Activated CD4-positive, alpha-beta T cell treated with anti-CD3 and anti-CD28 coated beads, Interleukin-2, amount 50 U/mL, for 24 hours (primary cell): ENCODE results near the gene HYCC2.
"Not testable (repeated sequence)": the region's sequence is repeated elsewhere in the genome, so short reads cannot be mapped to it uniquely, and the experiment has no call there.

ENCODE experiments used
- DNase-seq, 2 donors: peaks; one replicate each; pipeline ENCODE4 v3.0.0-alpha.2; 2020; ENCODE audit warnings: low read depth in 1 of 2, low spot score in 1 of 2

HYCC2 gene

GRCh38 chr2:201071479-201072200 is at the start of gene HYCC2, which contains the start of gene NDUFB3:
TSS of gene HYCC2 (minus strand) at chr2:201071671. CDS start at chr2:201024009, 47,662 bp downstream.
TSS of gene NDUFB3 (plus strand) at chr2:201072001. CDS start at chr2:201078883, 6,882 bp downstream.
- peak; percentile 72 to 89 for DNase-seq

DNA sequence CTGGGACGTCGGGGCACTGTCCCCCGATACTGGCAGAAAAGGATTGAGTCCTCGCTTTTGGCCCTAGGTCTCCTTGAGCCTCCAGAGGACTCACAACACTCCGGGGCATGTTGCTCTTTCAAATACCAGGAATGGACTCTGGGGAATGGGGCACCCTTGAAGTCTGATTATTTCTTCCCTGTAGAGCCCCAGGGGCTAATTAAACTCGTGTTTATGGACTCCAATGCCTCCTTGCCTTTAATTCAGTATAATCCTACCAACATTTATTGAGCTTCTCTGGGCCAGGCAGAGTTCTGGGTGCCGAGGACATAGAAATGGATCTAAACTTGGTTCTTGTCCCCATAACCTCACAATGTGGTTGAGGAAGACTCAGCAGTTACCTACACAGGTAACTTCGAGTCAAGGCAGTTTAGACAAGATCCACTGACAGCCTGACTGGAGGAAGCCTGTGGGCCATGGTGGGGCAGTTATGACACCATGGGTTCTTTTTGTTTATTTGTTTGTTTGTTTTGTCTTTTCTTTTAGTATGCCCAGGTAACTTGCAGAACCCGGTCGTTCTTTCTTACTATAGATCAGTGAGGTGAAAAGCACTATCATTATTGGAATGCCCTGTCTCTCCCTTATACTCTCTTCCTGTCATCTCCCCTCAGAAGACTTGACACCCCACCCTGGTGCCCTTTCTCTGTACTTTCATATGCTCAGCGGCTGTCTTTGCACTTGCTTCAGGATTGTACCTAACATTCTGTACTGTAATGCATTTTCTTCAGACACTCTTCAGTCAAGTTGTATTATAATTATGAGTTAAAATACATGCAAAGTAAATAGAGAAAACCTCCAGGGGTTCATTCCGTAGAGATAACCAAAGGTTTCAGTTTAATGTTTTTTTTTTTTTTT is 47.7 kb upstream of the HYCC2 start:
- DNase-seq = no peak

- DNase-seq = peak; percentile 65 to 85
Measured at GRCh38 chr2:201118121-201118960, 46.9 kb upstream of the HYCC2 start.

DNA sequence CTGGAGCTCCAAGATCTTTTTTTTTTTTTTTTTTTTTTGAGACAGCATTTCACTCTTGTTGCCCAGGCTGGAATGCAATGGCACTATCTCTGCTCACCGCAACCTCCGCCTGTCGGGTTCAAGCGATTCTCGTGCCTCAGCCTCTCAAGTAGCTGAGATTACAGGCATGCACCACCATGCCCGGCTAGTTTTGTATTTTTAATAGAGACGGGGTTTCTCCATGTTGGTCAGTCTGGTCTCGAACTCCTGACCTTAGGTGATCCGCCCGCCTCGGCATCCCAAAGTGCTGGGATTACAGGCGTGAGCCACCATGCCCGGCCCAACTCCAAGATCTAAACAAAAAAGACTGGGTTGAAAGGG is 46.2 kb upstream of the HYCC2 start:
- not testable (repeated sequence) for DNase-seq

DNA sequence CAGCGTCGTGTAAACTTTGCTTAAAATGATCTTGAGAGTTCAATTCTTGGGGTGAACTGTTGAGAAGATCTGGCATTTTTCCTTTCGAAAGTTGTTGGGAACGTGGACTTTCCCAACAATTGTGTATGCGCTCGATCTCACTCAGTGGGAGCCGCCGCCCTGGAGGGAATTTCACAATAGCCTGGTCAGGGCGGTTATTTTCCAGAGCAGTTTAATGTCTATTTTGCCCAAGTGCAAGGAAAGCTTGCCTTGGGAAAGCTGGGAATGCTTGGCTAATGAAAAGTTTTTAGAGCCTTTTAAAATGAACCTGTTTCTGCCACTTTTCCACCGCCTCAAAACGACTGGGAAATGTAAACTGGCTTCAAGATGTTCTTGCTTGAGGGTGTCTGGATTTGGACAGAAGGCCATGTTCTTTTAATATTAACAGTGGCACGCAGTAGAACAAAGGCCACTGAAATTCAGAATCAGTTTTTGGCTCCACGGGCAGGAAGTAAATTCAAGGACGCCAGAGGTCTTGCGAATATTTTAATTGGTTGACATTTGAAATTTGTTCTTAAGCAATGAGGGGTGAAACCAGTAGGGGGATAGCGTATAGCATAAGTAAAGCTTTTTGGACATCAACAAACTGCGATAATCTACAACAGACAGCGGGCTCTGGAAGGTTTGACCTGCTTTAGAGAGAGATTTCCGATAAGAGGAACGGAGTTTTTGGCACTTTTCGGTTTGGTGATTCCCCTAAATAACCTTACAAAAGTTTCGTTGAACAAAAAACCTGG is 45.7 kb upstream of the HYCC2 start:
- DNase-seq = peak in 1 of 2 donors; percentile 43

GRCh38 chr2:201116115-201116958 is 44.9 kb upstream of the HYCC2 start, which contains the start of gene CFLAR:
TSS of gene CFLAR (plus strand) at chr2:201116164. CDS start at chr2:201129866, 13,702 bp downstream.
- peak; percentile 52 to 66 for DNase-seq

DNA sequence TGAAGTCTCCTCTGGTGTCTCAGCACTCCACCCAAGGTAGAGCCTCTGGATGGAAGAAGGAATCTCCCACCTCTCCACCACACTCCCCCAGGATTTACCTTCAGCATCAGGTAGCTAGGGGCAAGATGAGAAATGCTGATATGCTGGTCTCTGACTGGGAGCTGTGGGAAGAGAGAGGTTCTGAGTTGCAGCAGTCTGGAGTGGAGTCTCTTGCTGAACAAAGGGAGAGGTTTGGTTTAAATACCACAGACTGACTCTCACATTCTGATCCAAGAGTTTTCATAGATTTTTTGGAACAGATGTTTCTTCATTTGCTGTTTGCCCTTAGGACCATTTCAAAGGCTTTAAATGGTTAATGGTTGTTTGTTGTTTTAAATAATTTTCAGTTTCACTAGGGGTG is 43.4 kb upstream of the HYCC2 start:
- DNase-seq = no peak

- DNase-seq = no peak
Measured at GRCh38 chr2:201114350-201114749, 42.9 kb upstream of the HYCC2 start.

DNA sequence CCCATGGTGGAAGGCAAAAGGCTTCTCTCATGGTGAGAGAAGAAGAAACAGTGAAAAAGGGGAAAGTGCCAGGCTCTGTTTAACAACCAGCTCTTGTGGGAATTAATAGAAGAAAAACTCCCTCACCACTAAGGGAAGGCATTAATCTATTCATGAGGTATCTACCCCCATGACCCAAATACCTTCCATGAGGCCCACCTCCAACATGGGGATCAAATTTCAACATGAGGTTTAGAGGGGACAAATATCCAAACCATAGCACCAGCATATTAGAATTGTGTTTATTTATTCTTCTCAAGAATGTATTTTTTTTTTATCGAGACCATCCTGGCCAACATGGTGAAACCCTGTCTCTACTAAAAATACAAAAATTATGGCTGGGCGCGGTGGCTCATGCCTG is 39.6 kb upstream of the HYCC2 start:
- no peak for DNase-seq

GRCh38 chr2:201110615-201111014 is 39.1 kb upstream of the HYCC2 start:
- DNase-seq = no peak

DNA sequence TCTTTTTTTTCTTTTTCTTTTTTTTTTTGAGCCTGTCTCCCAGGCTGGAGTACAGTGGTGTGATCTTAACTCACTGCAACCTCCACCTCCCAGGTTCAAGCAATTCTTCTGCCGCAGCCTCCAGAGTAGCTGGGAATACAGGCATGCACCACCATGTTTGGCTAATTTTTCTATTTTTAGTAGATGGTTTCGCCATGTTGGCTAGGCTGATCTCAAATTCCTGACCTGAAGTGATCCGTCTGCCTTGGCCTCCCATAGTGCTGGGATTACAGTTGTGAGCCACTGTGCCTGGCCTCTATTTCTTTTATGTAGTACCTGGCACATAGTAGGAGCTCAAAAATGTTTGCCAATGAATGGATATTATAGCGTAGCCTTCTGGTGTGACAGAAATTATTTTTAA is 37.7 kb upstream of the HYCC2 start:
- DNase-seq = no peak

DNA sequence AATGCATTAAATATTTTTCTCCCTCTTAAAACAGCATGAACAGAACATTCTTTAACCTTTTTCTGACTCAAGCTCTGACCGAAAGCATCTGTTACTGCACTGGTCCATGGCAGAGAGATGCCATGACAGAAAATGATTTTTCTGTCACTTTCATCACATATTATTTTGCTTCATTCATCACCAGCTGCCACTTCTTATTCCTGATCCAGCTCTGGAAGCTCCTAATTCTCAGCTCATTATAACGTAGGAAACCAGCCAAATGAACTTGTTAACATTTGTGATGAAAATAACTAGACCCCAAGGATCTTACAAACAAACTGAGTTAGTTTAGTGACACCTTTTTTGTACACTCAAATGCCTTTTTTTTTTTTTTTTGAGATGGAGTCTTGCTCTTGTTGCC is 36.9 kb upstream of the HYCC2 start:
- DNase-seq = no peak

DNA sequence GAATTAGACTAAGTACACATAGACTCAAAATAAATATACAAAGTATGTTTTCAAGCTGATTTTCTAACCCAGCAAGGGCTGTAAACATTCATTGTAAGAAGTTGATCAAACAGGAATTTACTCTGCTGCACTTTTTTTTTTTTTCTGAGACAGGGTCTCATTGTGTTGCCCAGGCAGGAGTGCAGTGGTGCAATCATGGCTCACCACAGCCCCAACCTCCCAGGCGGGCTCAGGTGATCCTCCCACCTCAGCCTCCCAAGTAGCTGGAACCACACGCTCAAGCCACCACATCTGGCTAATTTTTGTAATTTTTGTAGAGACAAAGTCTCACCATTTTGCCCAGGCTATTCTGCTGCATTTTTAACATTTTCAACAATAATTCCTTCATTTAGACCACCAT is 36.2 kb upstream of the HYCC2 start:
- no peak for DNase-seq

DNA sequence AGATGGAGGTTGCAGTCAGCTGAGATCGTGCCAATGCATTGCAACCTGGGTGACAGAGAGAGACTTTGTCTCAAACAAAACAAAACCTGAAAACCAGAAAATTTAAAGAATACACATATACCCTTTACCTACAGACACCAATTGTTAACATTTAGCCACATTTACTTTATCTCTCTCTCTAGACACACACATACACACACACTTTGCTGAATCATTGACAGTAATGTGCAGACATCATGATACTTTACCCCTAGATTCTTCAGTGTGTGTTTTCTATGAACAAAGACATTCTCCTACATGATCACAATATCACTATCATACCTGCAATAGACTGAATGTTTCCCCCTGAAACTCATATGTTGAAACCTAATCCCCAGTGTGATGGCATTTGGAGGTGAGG is 34.3 kb upstream of the HYCC2 start:
- DNase-seq = no peak

DNA sequence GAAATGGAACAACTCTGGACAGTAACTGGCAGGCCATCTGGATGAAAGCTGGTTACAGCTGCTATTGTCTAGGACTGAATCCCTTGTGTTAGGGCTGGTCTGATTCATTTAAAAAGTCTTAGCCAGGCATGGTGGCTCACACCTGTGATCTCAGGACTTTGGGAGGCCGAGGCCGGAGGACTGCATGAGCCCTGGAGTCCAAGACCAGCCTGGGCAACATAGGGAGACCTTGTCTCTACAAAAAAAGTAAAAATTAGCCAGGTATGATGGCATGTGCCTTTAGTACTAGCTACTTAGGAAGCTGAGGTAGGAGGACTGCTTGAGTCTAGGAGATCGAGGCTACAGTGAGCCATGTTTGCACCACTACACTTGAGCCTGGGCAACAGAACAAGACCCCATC is 29.0 kb upstream of the HYCC2 start:
- DNase-seq = no peak

DNA sequence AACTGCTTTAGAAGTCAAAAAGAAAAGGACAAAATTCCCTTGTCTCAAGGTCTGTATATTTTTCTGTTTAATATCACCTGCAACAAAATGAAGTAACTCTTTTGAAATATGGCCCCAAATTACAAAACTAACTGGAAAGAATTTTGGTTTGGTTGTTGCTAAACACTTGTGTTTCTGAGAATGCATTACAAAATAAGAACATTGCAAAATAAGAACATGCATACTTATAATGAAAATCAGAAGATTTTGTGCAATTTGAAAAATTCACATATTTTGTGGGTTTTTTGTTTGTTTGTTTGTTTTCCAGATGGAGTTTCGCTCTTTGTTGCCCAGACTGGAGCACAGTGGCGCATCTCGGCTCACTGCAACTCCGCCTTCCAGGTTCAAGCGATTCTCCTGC is 22.1 kb upstream of the HYCC2 start:
- no peak for DNase-seq

DNA sequence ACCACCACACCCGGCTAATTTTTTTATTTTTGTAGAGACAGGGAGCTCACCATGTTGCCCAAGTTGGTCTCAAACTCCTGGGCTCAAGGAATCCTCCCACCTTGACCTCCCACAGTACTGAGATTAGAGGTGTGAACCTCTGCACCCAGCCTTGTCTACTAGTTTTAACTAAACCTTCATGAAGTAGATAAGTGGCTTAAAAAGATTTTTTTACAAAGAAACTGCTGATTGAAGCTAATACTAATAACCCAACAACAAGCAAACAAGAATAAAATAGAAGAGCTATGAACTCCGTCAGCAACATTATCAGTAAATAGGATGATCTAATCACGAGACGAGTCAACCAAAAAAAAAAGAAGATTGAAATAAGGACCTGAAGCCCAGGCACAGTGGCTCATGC is 19.1 kb upstream of the HYCC2 start:
- no peak for DNase-seq

DNA sequence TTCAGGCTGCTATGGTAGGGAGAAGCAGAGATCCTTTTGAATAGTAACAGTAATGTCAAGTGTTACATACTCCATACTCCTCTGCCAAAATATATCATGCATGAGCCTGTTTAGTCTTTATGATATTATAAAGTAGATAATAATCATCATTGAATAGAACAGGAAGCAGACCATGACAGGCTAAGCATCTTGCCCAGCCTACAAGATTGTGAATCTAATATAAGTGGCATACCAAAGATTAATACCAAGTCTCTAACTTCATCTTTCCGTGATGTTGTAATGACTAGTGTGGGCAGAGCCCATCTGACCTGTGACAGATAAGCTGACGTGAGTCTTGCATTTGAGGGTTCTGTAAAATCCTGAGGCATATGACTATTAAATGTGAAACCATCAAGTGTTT is 13.4 kb upstream of the HYCC2 start:
- DNase-seq = no peak

- no peak for DNase-seq
Measured at GRCh38 chr2:201074996-201075395, 3.5 kb upstream of the HYCC2 start.

DNA sequence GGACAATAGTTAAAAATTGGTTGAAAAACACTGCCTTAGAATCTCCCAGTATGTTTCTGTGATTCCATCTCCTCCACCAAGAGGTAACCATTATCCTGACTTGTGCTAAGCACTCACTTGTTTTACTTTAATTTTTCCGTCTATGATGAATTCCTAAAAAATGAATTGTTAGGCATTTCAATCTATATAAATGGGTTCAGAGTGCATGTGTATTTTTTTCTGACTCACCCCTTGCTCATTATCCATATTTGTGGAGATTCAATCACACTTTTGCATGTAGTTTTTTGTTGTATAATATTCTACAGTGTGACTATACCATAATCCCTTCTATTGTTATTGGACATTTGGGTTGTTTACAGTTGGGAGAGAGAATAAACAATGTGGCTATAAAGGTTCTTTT is 1.6 kb upstream of the HYCC2 start:
- no peak for DNase-seq
